ENCODE results near the gene COMT. TPM values are rescaled to one million over a fixed set of nuclear protein-coding genes. Genes with fewer than 3 reads are reported as not detected.
A peak's percentile ranks its signal among the peaks of the same experiment; 100 is the strongest.

COMT gene
- total and polyA plus RNA-seq, 9 of the 15 experiments (the other 6 are each of a cell fraction or from before 2014, with no cell fraction given), result 12.5 to 351 (median 155) TPM

DNA sequence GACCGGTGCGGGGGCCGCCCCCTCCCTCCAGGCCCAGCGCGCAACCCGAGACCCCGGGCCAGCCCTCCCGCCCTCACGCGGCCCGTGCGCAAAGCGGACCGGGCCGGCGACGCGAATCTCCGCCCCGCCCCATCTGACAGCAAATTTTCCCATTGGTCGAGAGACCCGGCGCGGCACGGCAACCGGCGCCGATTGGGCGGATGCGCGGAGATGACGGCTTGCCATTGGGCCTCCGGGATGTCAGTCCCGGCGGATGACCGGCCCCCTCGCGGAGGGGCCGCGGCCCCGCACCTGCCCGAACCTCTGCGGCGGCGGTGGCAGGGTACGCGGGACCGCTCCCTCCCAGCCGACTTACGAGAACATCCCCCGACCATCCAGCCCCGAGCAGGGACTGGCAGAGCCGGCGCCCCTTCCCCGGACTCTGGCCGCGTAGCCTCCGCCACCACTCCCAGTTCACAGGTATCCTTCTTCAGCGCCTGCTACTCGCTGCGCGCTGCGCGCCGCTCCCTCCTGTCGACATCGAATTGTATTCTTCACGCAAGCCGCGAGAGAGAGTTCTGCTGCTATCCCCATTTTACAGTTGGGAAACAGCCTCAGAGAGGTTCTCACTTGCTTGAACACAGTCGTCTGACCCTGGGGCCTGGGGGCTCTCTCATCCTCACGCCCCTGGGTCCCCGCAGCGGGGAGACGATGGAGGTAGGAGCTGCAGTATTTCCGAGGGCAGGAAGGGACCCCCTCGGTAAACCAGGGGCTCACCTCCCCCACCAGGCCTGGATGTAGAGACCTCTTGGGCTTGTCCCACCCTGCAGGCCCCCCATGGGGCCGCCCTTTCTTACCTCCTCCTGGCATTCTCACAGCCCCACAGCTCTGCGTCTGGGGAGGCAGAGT lies 75.4 kb downstream of the COMT start, which contains the start of gene ARVCF (continued):
- TF ChIP-seq, protein P1, sequence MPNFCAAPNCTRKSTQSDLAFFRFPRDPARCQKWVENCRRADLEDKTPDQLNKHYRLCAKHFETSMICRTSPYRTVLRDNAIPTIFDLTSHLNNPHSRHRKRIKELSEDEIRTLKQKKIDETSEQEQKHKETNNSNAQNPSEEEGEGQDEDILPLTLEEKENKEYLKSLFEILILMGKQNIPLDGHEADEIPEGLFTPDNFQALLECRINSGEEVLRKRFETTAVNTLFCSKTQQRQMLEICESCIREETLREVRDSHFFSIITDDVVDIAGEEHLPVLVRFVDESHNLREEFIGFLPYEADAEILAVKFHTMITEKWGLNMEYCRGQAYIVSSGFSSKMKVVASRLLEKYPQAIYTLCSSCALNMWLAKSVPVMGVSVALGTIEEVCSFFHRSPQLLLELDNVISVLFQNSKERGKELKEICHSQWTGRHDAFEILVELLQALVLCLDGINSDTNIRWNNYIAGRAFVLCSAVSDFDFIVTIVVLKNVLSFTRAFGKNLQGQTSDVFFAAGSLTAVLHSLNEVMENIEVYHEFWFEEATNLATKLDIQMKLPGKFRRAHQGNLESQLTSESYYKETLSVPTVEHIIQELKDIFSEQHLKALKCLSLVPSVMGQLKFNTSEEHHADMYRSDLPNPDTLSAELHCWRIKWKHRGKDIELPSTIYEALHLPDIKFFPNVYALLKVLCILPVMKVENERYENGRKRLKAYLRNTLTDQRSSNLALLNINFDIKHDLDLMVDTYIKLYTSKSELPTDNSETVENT (CRISPR knock-in tag; IDR thresholded peaks at IDR 0.05), result peak; percentile 71; the same call in 1 of the 2 replicates
- TF ChIP-seq IFI16 (CRISPR knock-in tag; IDR thresholded peaks at IDR 0.05) (0 out of 2 replicates have a peak, but pooled peaks have one; percentile 42), XRCC4 (IDR thresholded peaks at IDR 0.05; ENCODE audit: extremely low read depth, insufficient read depth, insufficient read length) (no peak), PHF21A (IDR thresholded peaks at IDR 0.05; ENCODE audit: borderline replicate concordance, low read depth) (no peak), RUNX1 (IDR thresholded peaks at IDR 0.05; ENCODE audit: low read depth) (no peak), SPI1 (IDR thresholded peaks at IDR 0.05; ENCODE audit: borderline replicate concordance, low read depth, low read length) (peak; percentile 2; the same call in 1 of the 2 replicates), LEF1 (IDR thresholded peaks at IDR 0.05) (no peak), ZNF436 (CRISPR knock-in tag; IDR thresholded peaks at IDR 0.05) (no peak; the same call in 1 of the 2 replicates), CEBPG (CRISPR knock-in tag; IDR thresholded peaks at IDR 0.05) (no peak), CEBPG (tag; conservative IDR thresholded peaks at IDR 0.05 in 1 of 2, IDR thresholded peaks at IDR 0.05 in 1 of 2) (no peak), EGR1 (conservative IDR thresholded peaks at IDR 0.05) (no peak), POLR2H (tag; IDR thresholded peaks at IDR 0.05; ENCODE audit: low read depth) (no peak), EP400 (IDR thresholded peaks at IDR 0.05) (no peak), KAT8 (IDR thresholded peaks at IDR 0.05; ENCODE audit: low read depth) (no peak), ZNF696 (CRISPR knock-in tag; conservative IDR thresholded peaks at IDR 0.05) (no peak), HNRNPUL1 (IDR thresholded peaks at IDR 0.05; ENCODE audit: low read length) (no peak), MAFG (tag; conservative IDR thresholded peaks at IDR 0.05) (no peak), TEAD1 (CRISPR knock-in tag; IDR thresholded peaks at IDR 0.05) (0 out of 4 replicates have a peak, but pooled peaks of 1 of the 2 experiments have one; percentile 63)
- TF ChIP-seq, protein P2, sequence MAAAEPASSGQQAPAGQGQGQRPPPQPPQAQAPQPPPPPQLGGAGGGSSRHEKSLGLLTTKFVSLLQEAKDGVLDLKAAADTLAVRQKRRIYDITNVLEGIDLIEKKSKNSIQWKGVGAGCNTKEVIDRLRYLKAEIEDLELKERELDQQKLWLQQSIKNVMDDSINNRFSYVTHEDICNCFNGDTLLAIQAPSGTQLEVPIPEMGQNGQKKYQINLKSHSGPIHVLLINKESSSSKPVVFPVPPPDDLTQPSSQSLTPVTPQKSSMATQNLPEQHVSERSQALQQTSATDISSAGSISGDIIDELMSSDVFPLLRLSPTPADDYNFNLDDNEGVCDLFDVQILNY (CRISPR knock-in tag; IDR thresholded peaks at IDR 0.05), result no peak
- TF ChIP-seq, protein P3, sequence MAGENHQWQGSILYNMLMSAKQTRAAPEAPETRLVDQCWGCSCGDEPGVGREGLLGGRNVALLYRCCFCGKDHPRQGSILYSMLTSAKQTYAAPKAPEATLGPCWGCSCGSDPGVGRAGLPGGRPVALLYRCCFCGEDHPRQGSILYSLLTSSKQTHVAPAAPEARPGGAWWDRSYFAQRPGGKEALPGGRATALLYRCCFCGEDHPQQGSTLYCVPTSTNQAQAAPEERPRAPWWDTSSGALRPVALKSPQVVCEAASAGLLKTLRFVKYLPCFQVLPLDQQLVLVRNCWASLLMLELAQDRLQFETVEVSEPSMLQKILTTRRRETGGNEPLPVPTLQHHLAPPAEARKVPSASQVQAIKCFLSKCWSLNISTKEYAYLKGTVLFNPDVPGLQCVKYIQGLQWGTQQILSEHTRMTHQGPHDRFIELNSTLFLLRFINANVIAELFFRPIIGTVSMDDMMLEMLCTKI (IDR thresholded peaks at IDR 0.05; ENCODE audit: partially characterized antibody), result no peak
- TF ChIP-seq, protein P4, sequence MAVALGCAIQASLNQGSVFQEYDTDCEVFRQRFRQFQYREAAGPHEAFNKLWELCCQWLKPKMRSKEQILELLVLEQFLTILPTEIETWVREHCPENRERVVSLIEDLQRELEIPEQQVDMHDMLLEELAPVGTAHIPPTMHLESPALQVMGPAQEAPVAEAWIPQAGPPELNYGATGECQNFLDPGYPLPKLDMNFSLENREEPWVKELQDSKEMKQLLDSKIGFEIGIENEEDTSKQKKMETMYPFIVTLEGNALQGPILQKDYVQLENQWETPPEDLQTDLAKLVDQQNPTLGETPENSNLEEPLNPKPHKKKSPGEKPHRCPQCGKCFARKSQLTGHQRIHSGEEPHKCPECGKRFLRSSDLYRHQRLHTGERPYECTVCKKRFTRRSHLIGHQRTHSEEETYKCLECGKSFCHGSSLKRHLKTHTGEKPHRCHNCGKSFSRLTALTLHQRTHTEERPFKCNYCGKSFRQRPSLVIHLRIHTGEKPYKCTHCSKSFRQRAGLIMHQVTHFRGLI (CRISPR knock-in tag; IDR thresholded peaks at IDR 0.05), result no peak
- TF ChIP-seq, protein P5, sequence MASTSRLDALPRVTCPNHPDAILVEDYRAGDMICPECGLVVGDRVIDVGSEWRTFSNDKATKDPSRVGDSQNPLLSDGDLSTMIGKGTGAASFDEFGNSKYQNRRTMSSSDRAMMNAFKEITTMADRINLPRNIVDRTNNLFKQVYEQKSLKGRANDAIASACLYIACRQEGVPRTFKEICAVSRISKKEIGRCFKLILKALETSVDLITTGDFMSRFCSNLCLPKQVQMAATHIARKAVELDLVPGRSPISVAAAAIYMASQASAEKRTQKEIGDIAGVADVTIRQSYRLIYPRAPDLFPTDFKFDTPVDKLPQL (IDR thresholded peaks at IDR 0.05; ENCODE audit: extremely low read depth, insufficient read length), result no peak
